HepG2 (cell line): ENCODE measurements around the gene VPS9D1. TPM values are rescaled to one million over a fixed set of nuclear protein-coding genes. Genes with fewer than 3 reads are reported as not detected.

Experiments used
- GZF1 ChIP-seq: sonication (generic); formaldehyde crosslinking; IDR thresholded peaks from 2 replicates; pipeline ENCODE4 v1.5.1; 2020; ENCODE audit warnings: mild to moderate bottlenecking, missing genetic modification reagents
- HNRNPK ChIP-seq: fragments of 200-400 bp; formaldehyde crosslinking; IDR thresholded peaks from 2 replicates; pipeline ENCODE4 v1.6.1; 2018; ENCODE audit warnings: low read length, low read depth, moderate library complexity, mild to moderate bottlenecking; ENCODE audit not compliant: poor library complexity, severe bottlenecking
- MEF2D ChIP-seq: sonication (generic); formaldehyde crosslinking; IDR thresholded peaks from 2 replicates; pipeline ENCODE4 v1.5.1; 2020; ENCODE audit warnings: mild to moderate bottlenecking, missing genetic modification reagents
- NCOA1 ChIP-seq: sonication (generic); formaldehyde crosslinking; IDR thresholded peaks from 2 replicates; pipeline ENCODE4 v1.9.0; 2021; ENCODE audit warnings: missing genetic modification reagents
- NCOA2 ChIP-seq: sonication (generic); formaldehyde crosslinking; IDR thresholded peaks from 2 replicates; pipeline ENCODE4 v1.8.0; 2022; ENCODE audit warnings: inconsistent platforms
- NFKBIZ ChIP-seq: IDR thresholded peaks from 2 replicates; pipeline ENCODE4 v1.6.1; 2018; ENCODE audit warnings: missing genetic modification reagents, missing compliant biosample characterization
- NR2F6 ChIP-seq, 2 experiments: IDR thresholded peaks; 2 replicates each; pipeline ENCODE4 v1.6.1; 2016; ENCODE audit warnings: antibody characterized with exemption in 1 of 2, mild to moderate bottlenecking in 1 of 2
- PCBP1 ChIP-seq: fragments of 200-400 bp; formaldehyde crosslinking; IDR thresholded peaks from 2 replicates; pipeline ENCODE4 v1.6.1; 2017; ENCODE audit warnings: mild to moderate bottlenecking, low read depth, low read length, borderline replicate concordance
- POGK ChIP-seq: sonication (generic); formaldehyde crosslinking; conservative IDR thresholded peaks from 2 replicates; pipeline ENCODE4 v1.8.0; 2022; ENCODE audit warnings: mild to moderate bottlenecking, moderate library complexity, missing genetic modification reagents
- RARA ChIP-seq: IDR thresholded peaks from 2 replicates; pipeline ENCODE4 v1.6.1; 2016; ENCODE audit warnings: missing genetic modification reagents, missing compliant biosample characterization
- RCOR2 ChIP-seq: IDR thresholded peaks from 2 replicates; pipeline ENCODE4 v1.6.1; 2016; ENCODE audit warnings: missing biosample characterization, missing genetic modification reagents
- SNRNP70 ChIP-seq: fragments of 200-400 bp; formaldehyde crosslinking; IDR thresholded peaks from 2 replicates; pipeline ENCODE4 v1.6.1; 2017; ENCODE audit warnings: mild to moderate bottlenecking, low read depth, low read length, moderate library complexity
- TEAD3 ChIP-seq: optimal IDR thresholded peaks from 2 replicates; pipeline ENCODE3; 2016; ENCODE audit warnings: borderline replicate concordance
- ZBTB14 ChIP-seq: sonication (generic); formaldehyde crosslinking; IDR thresholded peaks from 2 replicates; pipeline ENCODE4 v1.4.0; 2020; ENCODE audit warnings: missing genetic modification reagents
- ZBTB20 ChIP-seq: sonication (generic); formaldehyde crosslinking; IDR thresholded peaks from 2 replicates; pipeline ENCODE4 v1.8.1; 2023; ENCODE audit warnings: missing genetic modification reagents, low read depth, mild to moderate bottlenecking, borderline replicate concordance
- ZNF44 ChIP-seq: sonication (generic); formaldehyde crosslinking; IDR thresholded peaks from 2 replicates; pipeline ENCODE4 v1.5.1; 2020; ENCODE audit warnings: mild to moderate bottlenecking, missing genetic modification reagents
- ZNF570 ChIP-seq: sonication (generic); formaldehyde crosslinking; IDR thresholded peaks from 2 replicates; pipeline ENCODE4 v1.4.0; 2020; ENCODE audit warnings: mild to moderate bottlenecking, missing genetic modification reagents, borderline replicate concordance
- polyA plus RNA-seq, 8 experiments: library from polyadenylated mRNA; depleted of rRNA in 3 of 8; stranded (reverse) in 7 of 8; unstranded in 1 of 8; fragments of >200 nt; fragmentation: Illumina TruSeq in 4 of 8; extraction: Trizol in 4 of 8; gene quantifications; 2 replicates each; pipeline versions ENCODE4 v1.2.1 to v1.2.3, GENCODE V29; 2011 to 2016; ENCODE audit warnings: low read depth in 4 of 8, missing spikeins in 1 of 8, mixed read lengths in 1 of 8; ENCODE audit not compliant: insufficient read depth in 1 of 8
- total RNA-seq, 5 experiments: library from RNA; depleted of rRNA; stranded (reverse); fragments of >200 nt; fragmentation: Illumina TruSeq; extraction: Trizol; gene quantifications; 2 replicates each; pipeline ENCODE4 v1.2.3, GENCODE V29; 2016; ENCODE audit warnings: low read depth in 1 of 5
- TF ChIP-seq, protein P1 (sequence below): sonication (generic); formaldehyde crosslinking; IDR thresholded peaks from 2 replicates; pipeline ENCODE4 v1.4.0; 2020; ENCODE audit warnings: missing genetic modification reagents, borderline replicate concordance
- TF ChIP-seq, protein P2 (sequence below): sonication (generic); formaldehyde crosslinking; IDR thresholded peaks from 2 replicates; pipeline ENCODE4 v1.5.0; 2020; ENCODE audit warnings: mild to moderate bottlenecking, missing genetic modification reagents, borderline replicate concordance
- TF ChIP-seq, protein P3 (sequence below), 2 experiments: fragments of 450-650 bp in 1 of 2; sonication (generic) in 1 of 2; formaldehyde crosslinking; IDR thresholded peaks; 2 replicates each; pipeline versions ENCODE4 v1.5.0 to v1.8.0; 2020 to 2022; ENCODE audit warnings: mild to moderate bottlenecking in 1 of 2, missing genetic modification reagents in 1 of 2
- TF ChIP-seq, protein P4 (sequence below), 2 experiments: sonication (generic) in 1 of 2; formaldehyde crosslinking in 1 of 2; IDR thresholded peaks; 2 replicates each; pipeline versions ENCODE4 v1.4.0 to v1.6.1; 2018 to 2020; ENCODE audit warnings: missing genetic modification reagents in 2 of 2, borderline replicate concordance in 1 of 2, low read depth in 1 of 2, mild to moderate bottlenecking in 1 of 2, missing biosample characterization in 1 of 2

The VPS9D1 gene
- total and polyA plus RNA-seq, 2 of the 13 experiments (the other 11 are each of a cell fraction or from before 2014, with no cell fraction given), result 10.1 to 13.2 TPM

DNA sequence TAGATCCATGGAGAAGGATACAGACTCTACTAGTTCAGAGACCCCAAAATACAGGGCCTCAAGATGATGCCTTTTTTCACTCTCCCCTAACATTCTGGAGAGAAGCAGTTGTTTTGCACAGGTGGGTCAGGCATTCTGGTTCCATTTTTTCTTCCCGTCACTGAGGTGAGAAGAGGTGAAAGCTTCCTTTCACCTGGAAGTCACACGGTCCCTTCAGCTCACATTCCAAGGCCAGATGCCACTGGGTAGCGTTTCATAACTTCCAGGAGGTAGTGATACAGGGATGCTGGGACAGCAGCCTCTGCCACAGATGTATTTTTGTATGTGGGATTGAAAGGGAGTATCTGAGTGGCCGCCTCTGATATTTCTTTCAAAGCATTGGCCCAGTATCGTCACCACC lies 32.3 kb downstream of the VPS9D1 start (continued):
- TF ChIP-seq PCBP1 (no peak), ZBTB14 (CRISPR knock-in tag) (no peak), RARA (no peak), NCOA2 (peak; percentile 31; the same call in 1 of the 2 replicates), NCOA1 (CRISPR knock-in tag) (no peak), POGK (CRISPR knock-in tag) (no peak), SNRNP70 (no peak), HNRNPK (no peak), NFKBIZ (no peak), ZNF570 (no peak), NR2F6 (IDR thresholded peaks at IDR 0.05) (no peak), NR2F6 (CRISPR knock-in tag; IDR thresholded peaks at IDR 0.05) (peak; percentile 14; the same call in 1 of the 2 replicates), RCOR2 (CRISPR knock-in tag) (no peak), TEAD3 (peak; percentile 94), ZBTB20 (no peak), GZF1 (no peak), MEF2D (CRISPR knock-in tag) (no peak), ZNF44 (no peak)
- TF ChIP-seq, protein P1, sequence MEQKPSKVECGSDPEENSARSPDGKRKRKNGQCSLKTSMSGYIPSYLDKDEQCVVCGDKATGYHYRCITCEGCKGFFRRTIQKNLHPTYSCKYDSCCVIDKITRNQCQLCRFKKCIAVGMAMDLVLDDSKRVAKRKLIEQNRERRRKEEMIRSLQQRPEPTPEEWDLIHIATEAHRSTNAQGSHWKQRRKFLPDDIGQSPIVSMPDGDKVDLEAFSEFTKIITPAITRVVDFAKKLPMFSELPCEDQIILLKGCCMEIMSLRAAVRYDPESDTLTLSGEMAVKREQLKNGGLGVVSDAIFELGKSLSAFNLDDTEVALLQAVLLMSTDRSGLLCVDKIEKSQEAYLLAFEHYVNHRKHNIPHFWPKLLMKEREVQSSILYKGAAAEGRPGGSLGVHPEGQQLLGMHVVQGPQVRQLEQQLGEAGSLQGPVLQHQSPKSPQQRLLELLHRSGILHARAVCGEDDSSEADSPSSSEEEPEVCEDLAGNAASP (CRISPR knock-in tag), result peak; percentile 65; the same call in 1 of the 2 replicates
- TF ChIP-seq, protein P2, sequence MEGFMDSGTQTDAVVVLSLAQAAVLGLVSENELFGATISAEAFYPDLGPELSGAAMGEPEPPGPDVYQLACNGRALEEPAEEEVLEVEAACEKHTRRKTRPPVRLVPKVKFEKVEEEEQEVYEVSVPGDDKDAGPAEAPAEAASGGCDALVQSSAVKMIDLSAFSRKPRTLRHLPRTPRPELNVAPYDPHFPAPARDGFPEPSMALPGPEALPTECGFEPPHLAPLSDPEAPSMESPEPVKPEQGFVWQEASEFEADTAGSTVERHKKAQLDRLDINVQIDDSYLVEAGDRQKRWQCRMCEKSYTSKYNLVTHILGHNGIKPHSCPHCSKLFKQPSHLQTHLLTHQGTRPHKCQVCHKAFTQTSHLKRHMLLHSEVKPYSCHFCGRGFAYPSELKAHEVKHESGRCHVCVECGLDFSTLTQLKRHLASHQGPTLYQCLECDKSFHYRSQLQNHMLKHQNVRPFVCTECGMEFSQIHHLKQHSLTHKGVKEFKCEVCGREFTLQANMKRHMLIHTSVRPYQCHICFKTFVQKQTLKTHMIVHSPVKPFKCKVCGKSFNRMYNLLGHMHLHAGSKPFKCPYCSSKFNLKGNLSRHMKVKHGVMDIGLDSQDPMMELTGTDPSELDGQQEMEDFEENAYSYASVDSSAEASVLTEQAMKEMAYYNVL (CRISPR knock-in tag), result no peak
- TF ChIP-seq, protein P3, sequence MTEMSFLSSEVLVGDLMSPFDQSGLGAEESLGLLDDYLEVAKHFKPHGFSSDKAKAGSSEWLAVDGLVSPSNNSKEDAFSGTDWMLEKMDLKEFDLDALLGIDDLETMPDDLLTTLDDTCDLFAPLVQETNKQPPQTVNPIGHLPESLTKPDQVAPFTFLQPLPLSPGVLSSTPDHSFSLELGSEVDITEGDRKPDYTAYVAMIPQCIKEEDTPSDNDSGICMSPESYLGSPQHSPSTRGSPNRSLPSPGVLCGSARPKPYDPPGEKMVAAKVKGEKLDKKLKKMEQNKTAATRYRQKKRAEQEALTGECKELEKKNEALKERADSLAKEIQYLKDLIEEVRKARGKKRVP (CRISPR knock-in tag; IDR thresholded peaks at IDR 0.05), result no peak
- TF ChIP-seq, protein P4, sequence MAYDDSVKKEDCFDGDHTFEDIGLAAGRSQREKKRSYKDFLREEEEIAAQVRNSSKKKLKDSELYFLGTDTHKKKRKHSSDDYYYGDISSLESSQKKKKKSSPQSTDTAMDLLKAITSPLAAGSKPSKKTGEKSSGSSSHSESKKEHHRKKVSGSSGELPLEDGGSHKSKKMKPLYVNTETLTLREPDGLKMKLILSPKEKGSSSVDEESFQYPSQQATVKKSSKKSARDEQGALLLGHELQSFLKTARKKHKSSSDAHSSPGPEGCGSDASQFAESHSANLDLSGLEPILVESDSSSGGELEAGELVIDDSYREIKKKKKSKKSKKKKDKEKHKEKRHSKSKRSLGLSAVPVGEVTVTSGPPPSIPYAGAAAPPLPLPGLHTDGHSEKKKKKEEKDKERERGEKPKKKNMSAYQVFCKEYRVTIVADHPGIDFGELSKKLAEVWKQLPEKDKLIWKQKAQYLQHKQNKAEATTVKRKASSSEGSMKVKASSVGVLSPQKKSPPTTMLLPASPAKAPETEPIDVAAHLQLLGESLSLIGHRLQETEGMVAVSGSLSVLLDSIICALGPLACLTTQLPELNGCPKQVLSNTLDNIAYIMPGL (CRISPR knock-in tag; IDR thresholded peaks at IDR 0.05; ENCODE audit: borderline replicate concordance in 1 of 2, low read depth in 1 of 2), result no peak
